ENCODE measurements around the gene PPWD1.
"Not testable (repeated sequence)": the region's sequence is repeated elsewhere in the genome, so short reads cannot be mapped to it uniquely, and the experiment has no call there.

Gene PPWD1

GRCh38 chr5:65621961-65622360 is 58.9 kb downstream of the PPWD1 start:
- CTCF ChIA-PET; H3K4me3 ChIP-seq (ENCODE audit: low read depth, low read length); H3K4me1 ChIP-seq (ENCODE audit: control insufficient read depth, insufficient read depth, low read length); H3K9me3 ChIP-seq (ENCODE audit: control insufficient read depth, insufficient read depth, low read depth, low read length); H3K36me3 ChIP-seq (ENCODE audit: control insufficient read depth in 2 of 2, insufficient read depth in 1 of 2, low read length in 2 of 2); POLR2A ChIA-PET; H3K27ac ChIP-seq (ENCODE audit: extremely low read depth, low read depth, low read length): not testable (repeated sequence)

GRCh38 chr5:65623482-65623881 is 60.4 kb downstream of the PPWD1 start:
- H3K27ac ChIP-seq (ENCODE audit: extremely low read depth, low read depth, low read length): no peak overlapping the region
- CTCF ChIA-PET: interaction anchor here (1.3 kb wide), 1 partner anchor 39 kb away, joined by 4 read pairs; no protein-coding TSS in a partner anchor
- POLR2A ChIA-PET: interaction anchor here (0.5 to 1.2 kb wide), 8 partner anchors 13 to 100 kb away, joined by 3 to 7 read pairs (median 3); partner anchors contain the start of genes CENPK and PPWD1
- TF ChIP-seq BCL11A (tag by site-specific recombination; IDR thresholded peaks at IDR 0.05; ENCODE audit: low read depth) (no peak), INSM2 (tag by site-specific recombination; IDR thresholded peaks at IDR 0.05) (no peak), ZNF76 (tag by site-specific recombination; IDR thresholded peaks at IDR 0.05; ENCODE audit: borderline replicate concordance, low read depth) (no peak), PRDM10 (tag by site-specific recombination; IDR thresholded peaks at IDR 0.05) (peak; percentile 58; the same call in 1 of the 2 replicates), IKZF3 (tag by site-specific recombination; IDR thresholded peaks at IDR 0.05) (no peak), SP3 (tag by site-specific recombination; IDR thresholded peaks at IDR 0.05) (no peak), SETDB1 (IDR thresholded peaks at IDR 0.05; ENCODE audit: insufficient read length, low read length) (no peak), ZNF174 (tag by site-specific recombination; IDR thresholded peaks at IDR 0.05) (no peak), ZBTB6 (tag by site-specific recombination; IDR thresholded peaks at IDR 0.05) (no peak), ZBTB20 (tag by site-specific recombination; IDR thresholded peaks at IDR 0.05) (peak; percentile 64), ZNF416 (tag by site-specific recombination; IDR thresholded peaks at IDR 0.05) (no peak), PRDM1 (tag by site-specific recombination; IDR thresholded peaks at IDR 0.05) (no peak), ZBTB11 (tag by site-specific recombination; conservative IDR thresholded peaks at IDR 0.05; ENCODE audit: low read depth) (no peak), ZNF639 (tag by site-specific recombination; IDR thresholded peaks at IDR 0.05) (no peak), RBAK (tag by site-specific recombination; IDR thresholded peaks at IDR 0.05) (no peak)
- no peaks in the 10 kb centered on the region; a peak in 1 of 3 replicates for H3K36me3 ChIP-seq (ENCODE audit: control insufficient read depth in 2 of 2, insufficient read depth in 1 of 2, low read length in 2 of 2)
- peak overlapping the region; percentile 98 for H3K4me3 ChIP-seq (ENCODE audit: low read depth, low read length)
- H3K9me3 ChIP-seq (ENCODE audit: control insufficient read depth, insufficient read depth, low read depth, low read length): no peaks in the 10 kb centered on the region
- H3K4me1 ChIP-seq (ENCODE audit: control insufficient read depth, insufficient read depth, low read length): peaks cover 2% of the 10 kb centered on the region; the same call in 1 of the 2 replicates

All from HEK293 (cell line).